Measurements from ENCODE around the gene LMLN. TPM values are rescaled to one million over a fixed set of nuclear protein-coding genes. Genes with fewer than 3 reads are reported as not detected.
A peak's percentile ranks its signal among the peaks of the same experiment; 100 is the strongest.

The LMLN gene, protein sequence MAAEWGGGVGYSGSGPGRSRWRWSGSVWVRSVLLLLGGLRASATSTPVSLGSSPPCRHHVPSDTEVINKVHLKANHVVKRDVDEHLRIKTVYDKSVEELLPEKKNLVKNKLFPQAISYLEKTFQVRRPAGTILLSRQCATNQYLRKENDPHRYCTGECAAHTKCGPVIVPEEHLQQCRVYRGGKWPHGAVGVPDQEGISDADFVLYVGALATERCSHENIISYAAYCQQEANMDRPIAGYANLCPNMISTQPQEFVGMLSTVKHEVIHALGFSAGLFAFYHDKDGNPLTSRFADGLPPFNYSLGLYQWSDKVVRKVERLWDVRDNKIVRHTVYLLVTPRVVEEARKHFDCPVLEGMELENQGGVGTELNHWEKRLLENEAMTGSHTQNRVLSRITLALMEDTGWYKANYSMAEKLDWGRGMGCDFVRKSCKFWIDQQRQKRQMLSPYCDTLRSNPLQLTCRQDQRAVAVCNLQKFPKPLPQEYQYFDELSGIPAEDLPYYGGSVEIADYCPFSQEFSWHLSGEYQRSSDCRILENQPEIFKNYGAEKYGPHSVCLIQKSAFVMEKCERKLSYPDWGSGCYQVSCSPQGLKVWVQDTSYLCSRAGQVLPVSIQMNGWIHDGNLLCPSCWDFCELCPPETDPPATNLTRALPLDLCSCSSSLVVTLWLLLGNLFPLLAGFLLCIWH
- 7.4 and 10.8 TPM in 2 replicates for polyA plus RNA-seq (2012; rRNA removed)
- 7.9 and 8.0 TPM in 2 replicates for polyA plus RNA-seq (2012; cell fraction: cytosol; rRNA removed)
- polyA plus RNA-seq (2012; cell fraction: nucleus; rRNA removed): 8.5 and 11.1 TPM in 2 replicates

DNA sequence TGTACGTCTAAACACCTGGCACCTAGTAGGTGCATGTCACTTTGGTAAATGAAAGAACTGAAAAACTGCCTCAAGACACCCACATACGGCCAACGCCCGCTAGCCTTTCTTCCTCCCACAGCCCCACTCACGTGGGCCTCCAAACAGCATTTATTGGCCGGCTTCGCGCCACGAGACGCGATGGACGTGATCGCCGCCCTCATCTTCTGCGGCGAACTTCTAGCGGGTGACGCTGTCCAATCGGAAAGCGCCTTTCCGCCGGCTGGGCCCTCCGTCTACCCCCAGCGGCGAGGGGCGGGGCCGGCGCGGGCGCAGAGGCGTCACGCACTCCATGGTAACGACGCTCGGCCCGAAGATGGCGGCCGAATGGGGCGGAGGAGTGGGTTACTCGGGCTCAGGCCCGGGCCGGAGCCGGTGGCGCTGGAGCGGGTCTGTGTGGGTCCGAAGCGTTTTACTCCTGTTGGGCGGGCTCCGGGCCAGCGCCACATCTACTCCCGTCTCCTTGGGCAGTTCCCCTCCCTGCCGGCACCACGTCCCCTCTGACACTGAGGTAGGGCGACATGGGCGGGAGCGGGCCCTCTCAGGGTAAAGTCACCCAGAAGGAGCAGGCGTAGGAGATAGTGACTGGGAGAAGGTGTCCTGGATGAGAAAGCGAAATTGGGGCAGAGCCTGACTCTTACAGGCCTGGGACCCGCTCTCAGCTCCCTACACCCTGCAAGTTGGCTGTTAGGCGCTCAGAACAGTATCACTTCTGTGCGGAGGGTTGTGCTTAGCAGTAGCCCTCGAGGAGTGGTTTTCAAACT is at the start of gene LMLN:
Gene LMLN (plus strand): TSS at position 327 of the 803 bp plus-strand sequence. CDS start 29 bp downstream, at position 356.
- DNase-seq: peak; percentile 95
- ChIA-PET POLR2A (no interaction called here), CTCF (interaction anchor here (1.0 kb wide), 1 partner anchor 9 kb away, joined by 4 read pairs; no protein-coding TSS in a partner anchor)
- TF ChIP-seq MXI1 (IDR thresholded peaks at IDR 0.05; ENCODE audit: low read depth, low read length) (peak; percentile 99), YY1 (IDR thresholded peaks at IDR 0.05; ENCODE audit: low read depth) (peak; percentile 93), RCOR1 (IDR thresholded peaks at IDR 0.05; ENCODE audit: low read length) (0 out of 2 replicates have a peak, but pooled peaks have one; percentile 11), JUND (IDR thresholded peaks at IDR 0.05) (no peak), TAF1 (IDR thresholded peaks at IDR 0.05; ENCODE audit: borderline replicate concordance, low read depth, low read length) (peak; percentile 75), GABPA (IDR thresholded peaks at IDR 0.05; ENCODE audit: low read depth) (no peak), EP300 (IDR thresholded peaks at IDR 0.05; ENCODE audit: borderline replicate concordance in 1 of 2, low read depth in 1 of 2, low read length in 1 of 2) (no peak), POLR2AphosphoS5 (IDR thresholded peaks at IDR 0.05; ENCODE audit: low read depth, low read length) (peak; percentile 78), SIN3A (IDR thresholded peaks at IDR 0.05; ENCODE audit: borderline replicate concordance, low read depth, low read length) (peak; percentile 69), ELF1 (IDR thresholded peaks at IDR 0.05) (no peak), NRF1 (IDR thresholded peaks at IDR 0.05; ENCODE audit: low read depth, low read length) (peak; percentile 70)
- TF ChIP-seq, protein P1, sequence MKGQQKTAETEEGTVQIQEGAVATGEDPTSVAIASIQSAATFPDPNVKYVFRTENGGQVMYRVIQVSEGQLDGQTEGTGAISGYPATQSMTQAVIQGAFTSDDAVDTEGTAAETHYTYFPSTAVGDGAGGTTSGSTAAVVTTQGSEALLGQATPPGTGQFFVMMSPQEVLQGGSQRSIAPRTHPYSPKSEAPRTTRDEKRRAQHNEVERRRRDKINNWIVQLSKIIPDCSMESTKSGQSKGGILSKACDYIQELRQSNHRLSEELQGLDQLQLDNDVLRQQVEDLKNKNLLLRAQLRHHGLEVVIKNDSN (IDR thresholded peaks at IDR 0.05; ENCODE audit: borderline replicate concordance, low read depth): peak; percentile 93
- TF ChIP-seq, protein P2, sequence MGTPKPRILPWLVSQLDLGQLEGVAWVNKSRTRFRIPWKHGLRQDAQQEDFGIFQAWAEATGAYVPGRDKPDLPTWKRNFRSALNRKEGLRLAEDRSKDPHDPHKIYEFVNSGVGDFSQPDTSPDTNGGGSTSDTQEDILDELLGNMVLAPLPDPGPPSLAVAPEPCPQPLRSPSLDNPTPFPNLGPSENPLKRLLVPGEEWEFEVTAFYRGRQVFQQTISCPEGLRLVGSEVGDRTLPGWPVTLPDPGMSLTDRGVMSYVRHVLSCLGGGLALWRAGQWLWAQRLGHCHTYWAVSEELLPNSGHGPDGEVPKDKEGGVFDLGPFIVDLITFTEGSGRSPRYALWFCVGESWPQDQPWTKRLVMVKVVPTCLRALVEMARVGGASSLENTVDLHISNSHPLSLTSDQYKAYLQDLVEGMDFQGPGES (IDR thresholded peaks at IDR 0.05; ENCODE audit: low read depth, low read length): 0 out of 2 replicates have a peak, but pooled peaks have one; percentile 28
- TF ChIP-seq, protein P3, sequence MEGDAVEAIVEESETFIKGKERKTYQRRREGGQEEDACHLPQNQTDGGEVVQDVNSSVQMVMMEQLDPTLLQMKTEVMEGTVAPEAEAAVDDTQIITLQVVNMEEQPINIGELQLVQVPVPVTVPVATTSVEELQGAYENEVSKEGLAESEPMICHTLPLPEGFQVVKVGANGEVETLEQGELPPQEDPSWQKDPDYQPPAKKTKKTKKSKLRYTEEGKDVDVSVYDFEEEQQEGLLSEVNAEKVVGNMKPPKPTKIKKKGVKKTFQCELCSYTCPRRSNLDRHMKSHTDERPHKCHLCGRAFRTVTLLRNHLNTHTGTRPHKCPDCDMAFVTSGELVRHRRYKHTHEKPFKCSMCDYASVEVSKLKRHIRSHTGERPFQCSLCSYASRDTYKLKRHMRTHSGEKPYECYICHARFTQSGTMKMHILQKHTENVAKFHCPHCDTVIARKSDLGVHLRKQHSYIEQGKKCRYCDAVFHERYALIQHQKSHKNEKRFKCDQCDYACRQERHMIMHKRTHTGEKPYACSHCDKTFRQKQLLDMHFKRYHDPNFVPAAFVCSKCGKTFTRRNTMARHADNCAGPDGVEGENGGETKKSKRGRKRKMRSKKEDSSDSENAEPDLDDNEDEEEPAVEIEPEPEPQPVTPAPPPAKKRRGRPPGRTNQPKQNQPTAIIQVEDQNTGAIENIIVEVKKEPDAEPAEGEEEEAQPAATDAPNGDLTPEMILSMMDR (IDR thresholded peaks at IDR 0.05): no peak
- TF ChIP-seq, protein P4, sequence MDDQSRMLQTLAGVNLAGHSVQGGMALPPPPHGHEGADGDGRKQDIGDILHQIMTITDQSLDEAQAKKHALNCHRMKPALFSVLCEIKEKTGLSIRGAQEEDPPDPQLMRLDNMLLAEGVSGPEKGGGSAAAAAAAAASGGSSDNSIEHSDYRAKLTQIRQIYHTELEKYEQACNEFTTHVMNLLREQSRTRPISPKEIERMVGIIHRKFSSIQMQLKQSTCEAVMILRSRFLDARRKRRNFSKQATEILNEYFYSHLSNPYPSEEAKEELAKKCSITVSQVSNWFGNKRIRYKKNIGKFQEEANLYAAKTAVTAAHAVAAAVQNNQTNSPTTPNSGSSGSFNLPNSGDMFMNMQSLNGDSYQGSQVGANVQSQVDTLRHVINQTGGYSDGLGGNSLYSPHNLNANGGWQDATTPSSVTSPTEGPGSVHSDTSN (IDR thresholded peaks at IDR 0.05): peak; percentile 59
- TF ChIP-seq, protein P5, sequence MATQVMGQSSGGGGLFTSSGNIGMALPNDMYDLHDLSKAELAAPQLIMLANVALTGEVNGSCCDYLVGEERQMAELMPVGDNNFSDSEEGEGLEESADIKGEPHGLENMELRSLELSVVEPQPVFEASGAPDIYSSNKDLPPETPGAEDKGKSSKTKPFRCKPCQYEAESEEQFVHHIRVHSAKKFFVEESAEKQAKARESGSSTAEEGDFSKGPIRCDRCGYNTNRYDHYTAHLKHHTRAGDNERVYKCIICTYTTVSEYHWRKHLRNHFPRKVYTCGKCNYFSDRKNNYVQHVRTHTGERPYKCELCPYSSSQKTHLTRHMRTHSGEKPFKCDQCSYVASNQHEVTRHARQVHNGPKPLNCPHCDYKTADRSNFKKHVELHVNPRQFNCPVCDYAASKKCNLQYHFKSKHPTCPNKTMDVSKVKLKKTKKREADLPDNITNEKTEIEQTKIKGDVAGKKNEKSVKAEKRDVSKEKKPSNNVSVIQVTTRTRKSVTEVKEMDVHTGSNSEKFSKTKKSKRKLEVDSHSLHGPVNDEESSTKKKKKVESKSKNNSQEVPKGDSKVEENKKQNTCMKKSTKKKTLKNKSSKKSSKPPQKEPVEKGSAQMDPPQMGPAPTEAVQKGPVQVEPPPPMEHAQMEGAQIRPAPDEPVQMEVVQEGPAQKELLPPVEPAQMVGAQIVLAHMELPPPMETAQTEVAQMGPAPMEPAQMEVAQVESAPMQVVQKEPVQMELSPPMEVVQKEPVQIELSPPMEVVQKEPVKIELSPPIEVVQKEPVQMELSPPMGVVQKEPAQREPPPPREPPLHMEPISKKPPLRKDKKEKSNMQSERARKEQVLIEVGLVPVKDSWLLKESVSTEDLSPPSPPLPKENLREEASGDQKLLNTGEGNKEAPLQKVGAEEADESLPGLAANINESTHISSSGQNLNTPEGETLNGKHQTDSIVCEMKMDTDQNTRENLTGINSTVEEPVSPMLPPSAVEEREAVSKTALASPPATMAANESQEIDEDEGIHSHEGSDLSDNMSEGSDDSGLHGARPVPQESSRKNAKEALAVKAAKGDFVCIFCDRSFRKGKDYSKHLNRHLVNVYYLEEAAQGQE (IDR thresholded peaks at IDR 0.05; ENCODE audit: low read depth, low read length): peak; percentile 8; the same call in 1 of the 2 replicates
- TF ChIP-seq, protein P6, sequence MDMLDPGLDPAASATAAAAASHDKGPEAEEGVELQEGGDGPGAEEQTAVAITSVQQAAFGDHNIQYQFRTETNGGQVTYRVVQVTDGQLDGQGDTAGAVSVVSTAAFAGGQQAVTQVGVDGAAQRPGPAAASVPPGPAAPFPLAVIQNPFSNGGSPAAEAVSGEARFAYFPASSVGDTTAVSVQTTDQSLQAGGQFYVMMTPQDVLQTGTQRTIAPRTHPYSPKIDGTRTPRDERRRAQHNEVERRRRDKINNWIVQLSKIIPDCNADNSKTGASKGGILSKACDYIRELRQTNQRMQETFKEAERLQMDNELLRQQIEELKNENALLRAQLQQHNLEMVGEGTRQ (IDR thresholded peaks at IDR 0.05; ENCODE audit: borderline replicate concordance, low read depth, low read length): peak; percentile 92
- TF ChIP-seq, protein P7, sequence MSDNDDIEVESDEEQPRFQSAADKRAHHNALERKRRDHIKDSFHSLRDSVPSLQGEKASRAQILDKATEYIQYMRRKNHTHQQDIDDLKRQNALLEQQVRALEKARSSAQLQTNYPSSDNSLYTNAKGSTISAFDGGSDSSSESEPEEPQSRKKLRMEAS (IDR thresholded peaks at IDR 0.05; ENCODE audit: low read depth): peak; percentile 95
- Histone ChIP-seq H3F3A (replicated peaks; ENCODE audit: insufficient read depth) (peaks cover 31% of the 10 kb centered on the region), H4K20me1 (ENCODE audit: insufficient read depth) (peaks cover 3% of the 10 kb centered on the region), H3K79me2 (ENCODE audit: insufficient read depth) (no peaks in the 10 kb centered on the region), H2AFZ (ENCODE audit: low read depth) (peak within 1 kb of the TSS; percentile 85), H3K9me3 (no peaks in the 10 kb centered on the region), H3K9me2 (no peaks in the 10 kb centered on the region), H3K4me3 (ENCODE audit: low read depth in 2 of 2, low read length in 1 of 2) (peak within 1 kb of the TSS; percentile 73 to 75), H3K27me3 (ENCODE audit: insufficient read depth) (no peaks in the 10 kb centered on the region), H3K4me1 (ENCODE audit: control insufficient read depth in 1 of 2, insufficient read depth in 2 of 2, low read depth in 1 of 2, low read length in 1 of 2) (peaks cover 7 to 8% of the 10 kb centered on the region in 2 experiments; a peak in 2 of 4 replicates), H3K9ac (peak within 1 kb of the TSS; percentile 70), H3K36me3 (replicated peaks in 1 of 2; ENCODE audit: control insufficient read depth in 1 of 2, insufficient read depth in 2 of 2, low read length in 1 of 2) (peaks cover 12 to 19% of the 10 kb centered on the region in 2 experiments), H3K4me2 (peak within 1 kb of the TSS; percentile 80), H3K27ac (ENCODE audit: low read depth in 2 of 2, low read length in 1 of 2) (peak within 1 kb of the TSS; percentile 50 to 76; a peak in 3 of 4 replicates)
- under 1% methylated on average over 23 of the region's 62 CpGs for WGBS (ENCODE audit: low lambda C conversion rate)

Data from SK-N-SH (cell line).